AG04449 (cell line): ENCODE measurements around the gene SLC6A12.

Experiments
- CTCF ChIA-PET: fragments of 350-600 bp; formaldehyde crosslinking; extraction: SDS; loops from one replicate; lab custom pipeline; 2021; ENCODE audit warnings: antibody characterized with exemption; lab: Yijun Ruan, JAX
- POLR2A ChIA-PET: fragments of 400-600, 350-600 bp; formaldehyde crosslinking; extraction: SDS; loops from one replicate; lab custom pipeline; 2020; ENCODE audit warnings: antibody characterized with exemption, inconsistent platforms; lab: Yijun Ruan, JAX
- DNase-seq: peaks from one replicate; pipeline ENCODE4 v3.0.0-alpha.2; 2010; ENCODE audit warnings: low read depth, low spot score
- H3K4me3 ChIP-seq: 2 replicates; pipeline ENCODE4 v1.5.1; 2011; ENCODE audit warnings: low read depth, mild to moderate bottlenecking, control low read depth, low read length
- CTCF ChIP-seq: IDR thresholded peaks from one replicate; pipeline ENCODE4 v1.5.1; 2011; ENCODE audit warnings: mild to moderate bottlenecking, moderate library complexity, low read length, control low read depth, inconsistent platforms; ENCODE audit not compliant: insufficient read depth; ENCODE audit errors: missing control alignments

SLC6A12 gene

GRCh38 chr12:171743-172676 lies 41.9 kb downstream of the SLC6A12 start:
- no peak for DNase-seq
- ChIA-PET CTCF (interaction anchor here (0.6 to 2.2 kb wide), 5 partner anchors 17 to 54 kb away, joined by 3 to 9 read pairs (median 3); no protein-coding TSS in a partner anchor), POLR2A (no interaction called here)

DNA sequence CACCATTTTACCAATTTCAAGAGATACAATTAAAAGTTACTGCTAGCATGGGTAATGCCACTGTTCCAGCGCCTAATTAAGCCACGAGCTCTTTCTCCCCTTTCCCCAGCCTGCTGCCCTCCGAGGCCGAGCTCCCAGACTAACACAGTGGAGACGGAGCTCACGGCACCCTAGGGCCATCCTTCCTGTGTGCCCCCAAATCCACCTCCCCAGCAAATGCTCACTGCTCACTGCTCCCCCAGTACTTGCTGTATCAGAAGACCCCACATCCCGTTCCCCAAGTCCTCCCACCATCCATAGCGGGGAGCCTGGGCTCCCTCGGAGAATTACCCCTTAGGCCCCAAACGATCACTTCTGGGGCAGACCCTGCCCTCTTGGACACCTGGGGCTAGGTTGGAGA lies 42.7 kb downstream of the SLC6A12 start:
- CTCF ChIA-PET, result interaction anchor here (1.0 to 2.2 kb wide), 3 partner anchors 18 to 39 kb away, joined by 3 to 9 read pairs (median 4); no protein-coding TSS in a partner anchor
- no peak overlapping the region for H3K4me3 ChIP-seq
- POLR2A ChIA-PET, result no interaction called here
- no peak for TF ChIP-seq CTCF
- no peak for DNase-seq

More at GRCh38 chr12:171743-172676, 41.9 kb downstream of the SLC6A12 start:
- no peak overlapping the region for H3K4me3 ChIP-seq
- no peak for TF ChIP-seq CTCF

GRCh38 chr12:170371-171225 lies 43.4 kb downstream of the SLC6A12 start:
- no peak overlapping the region for H3K4me3 ChIP-seq
- ChIA-PET CTCF (interaction anchor here (1.2 to 2.2 kb wide), 2 partner anchors 17 to 18 kb away, joined by 4 to 9 read pairs; no protein-coding TSS in a partner anchor), POLR2A (no interaction called here)
- DNase-seq, result no peak
- TF ChIP-seq CTCF, result no peak

DNA sequence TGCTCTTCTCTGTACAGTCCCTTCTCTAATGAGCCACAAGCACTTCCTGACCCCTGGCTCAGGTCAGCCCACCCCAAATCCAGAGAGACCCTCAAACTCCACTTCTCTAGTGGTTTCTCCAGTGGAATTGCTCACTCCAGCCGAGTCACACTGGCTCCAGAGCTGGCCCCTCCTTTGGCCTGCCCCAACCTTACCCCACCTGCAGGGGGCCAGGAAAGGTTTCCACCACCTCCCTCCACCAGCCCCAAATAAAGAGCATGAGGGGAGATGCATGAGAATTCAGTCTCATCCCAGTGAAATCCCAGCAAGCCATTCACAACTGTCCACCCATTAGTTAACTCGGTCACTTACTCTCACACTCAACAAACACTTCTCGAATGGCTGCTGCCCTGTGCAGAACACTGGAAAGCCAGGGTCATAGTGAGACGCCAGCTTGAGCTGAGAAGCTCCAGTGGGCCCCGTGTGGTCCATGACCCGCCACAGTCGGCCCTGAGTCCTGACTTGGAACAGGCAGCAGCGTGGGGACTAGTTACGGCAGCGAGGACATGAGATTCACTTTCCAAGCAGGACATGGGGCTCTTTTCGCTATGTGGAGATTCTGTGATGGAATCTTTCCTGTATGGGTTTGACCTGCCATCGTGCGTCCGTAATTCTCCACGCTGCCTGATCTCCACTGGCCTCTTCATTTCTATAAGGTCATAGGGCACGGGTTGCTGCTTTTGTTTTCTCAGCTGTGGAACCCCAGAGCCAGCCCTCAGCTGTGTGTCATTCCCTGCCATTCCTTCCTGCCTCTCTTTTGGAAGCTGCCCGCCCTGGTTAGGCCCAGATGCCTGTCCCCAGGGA lies 44.2 kb downstream of the SLC6A12 start:
- peak; percentile 14 for TF ChIP-seq CTCF
- ChIA-PET POLR2A (no interaction called here), CTCF (interaction anchor here (1.2 kb wide), 1 partner anchor 12 kb away, joined by 4 read pairs; no protein-coding TSS in a partner anchor)
- no peak for DNase-seq
- H3K4me3 ChIP-seq, result no peak overlapping the region

GRCh38 chr12:168763-169525 lies 45.0 kb downstream of the SLC6A12 start:
- CTCF ChIA-PET, result interaction anchor here (1.2 kb wide), 1 partner anchor 11 kb away, joined by 4 read pairs; no protein-coding TSS in a partner anchor
- DNase-seq, result no peak
- no peak for TF ChIP-seq CTCF
- POLR2A ChIA-PET, result no interaction called here
- no peak overlapping the region for H3K4me3 ChIP-seq
